Astrocyte (in vitro differentiated cells and primary cell): ENCODE measurements around the gene CRYBB1.
"Not testable (repeated sequence)": the region's sequence is repeated elsewhere in the genome, so short reads cannot be mapped to it uniquely, and the experiment has no call there.

Experiments
- CTCF ChIP-seq: IDR thresholded peaks from 2 replicates; pipeline ENCODE4 v1.5.1; 2011; ENCODE audit warnings: low read depth, mild to moderate bottlenecking, inconsistent platforms, low read length, moderate library complexity; ENCODE audit not compliant: insufficient read depth
- EZH2 ChIP-seq: IDR thresholded peaks from 2 replicates; pipeline ENCODE4 v1.6.1; 2012; ENCODE audit warnings: mild to moderate bottlenecking, low read length, inconsistent platforms; ENCODE audit not compliant: insufficient read depth

- not testable (repeated sequence) for TF ChIP-seq CTCF, EZH2
Observed at GRCh38 chr22:26613753-26614152, 4.1 kb downstream of the CRYBB1 start.
